ENCODE measurements around the gene RGP1.

RGP1 gene

GRCh38 chr9:35748858-35749514 is at the start of gene RGP1, which contains the start of gene GBA2:
TSS of gene RGP1 (plus strand) at chr9:35749287. CDS start at chr9:35749756, 469 bp downstream.
TSS of gene GBA2 (minus strand) at chr9:35749228. CDS start at chr9:35748704, 524 bp downstream.
- H3K27me3 Mint-ChIP-seq (ENCODE audit: low read depth): no peaks in the 10 kb centered on the region
- H3K36me3 Mint-ChIP-seq (ENCODE audit: low read depth): peaks cover 47% of the 10 kb centered on the region
- peaks cover 35% of the 10 kb centered on the region for H3K4me1 Mint-ChIP-seq
- peak within 1 kb of the TSS; percentile 94 to 97 (median 97) for H3K4me3 Mint-ChIP-seq
- TF ChIP-seq CTCF (IDR thresholded peaks at IDR 0.05; ENCODE audit: unreplicated experiment in 3 of 3): no peak
- peak within 1 kb of the TSS; percentile 86 to 96 (median 95) for H3K27ac Mint-ChIP-seq
- no peaks in the 10 kb centered on the region for H3K9me3 Mint-ChIP-seq

- peaks cover 6% of the 10 kb centered on the region for H3K4me1 Mint-ChIP-seq
- H3K4me3 Mint-ChIP-seq: no peak overlapping the region
- no peaks in the 10 kb centered on the region for H3K9me3 Mint-ChIP-seq
- H3K27me3 Mint-ChIP-seq (ENCODE audit: low read depth): no peaks in the 10 kb centered on the region
- TF ChIP-seq CTCF (IDR thresholded peaks at IDR 0.05; ENCODE audit: unreplicated experiment in 3 of 3): no peak
- H3K36me3 Mint-ChIP-seq (ENCODE audit: low read depth): peaks cover 23% of the 10 kb centered on the region
- no peak overlapping the region for H3K27ac Mint-ChIP-seq
These were observed 49.1 kb upstream of the RGP1 start for GRCh38 chr9:35700031-35700430.

GRCh38 chr9:35700942-35701341 is 48.1 kb upstream of the RGP1 start:
- Mint-ChIP-seq H3K36me3 (ENCODE audit: low read depth) (peaks cover 29% of the 10 kb centered on the region), H3K4me3 (no peak overlapping the region), H3K4me1 (peaks cover 6% of the 10 kb centered on the region), H3K27ac (no peak overlapping the region), H3K27me3 (ENCODE audit: low read depth) (no peaks in the 10 kb centered on the region), H3K9me3 (no peaks in the 10 kb centered on the region)
- TF ChIP-seq CTCF (IDR thresholded peaks at IDR 0.05; ENCODE audit: unreplicated experiment in 3 of 3): no peak

GRCh38 chr9:35702696-35703095 is 46.4 kb upstream of the RGP1 start:
- Mint-ChIP-seq H3K4me3 (no peak overlapping the region), H3K36me3 (ENCODE audit: low read depth) (peaks cover 45% of the 10 kb centered on the region), H3K4me1 (no peaks in the 10 kb centered on the region), H3K27me3 (ENCODE audit: low read depth) (no peaks in the 10 kb centered on the region), H3K9me3 (no peaks in the 10 kb centered on the region), H3K27ac (no peak overlapping the region)
- no peak for TF ChIP-seq CTCF (IDR thresholded peaks at IDR 0.05; ENCODE audit: unreplicated experiment in 3 of 3)

- Mint-ChIP-seq H3K4me1 (no peaks in the 10 kb centered on the region), H3K36me3 (ENCODE audit: low read depth) (peaks cover 59% of the 10 kb centered on the region), H3K9me3 (no peaks in the 10 kb centered on the region), H3K27me3 (ENCODE audit: low read depth) (no peaks in the 10 kb centered on the region), H3K27ac (no peak overlapping the region), H3K4me3 (no peak overlapping the region)
- no peak for TF ChIP-seq CTCF (IDR thresholded peaks at IDR 0.05; ENCODE audit: unreplicated experiment in 3 of 3)
These were observed 45.0 kb upstream of the RGP1 start for GRCh38 chr9:35703906-35704672.

Measured in nephron (organoid).